Measurements from ENCODE around the gene MEF2A. TPM values are rescaled to one million over a fixed set of nuclear protein-coding genes. Genes with fewer than 3 reads are reported as not detected.

MEF2A gene
- total RNA-seq, 1 experiment from 2014 or later = 30.7 TPM

DNA sequence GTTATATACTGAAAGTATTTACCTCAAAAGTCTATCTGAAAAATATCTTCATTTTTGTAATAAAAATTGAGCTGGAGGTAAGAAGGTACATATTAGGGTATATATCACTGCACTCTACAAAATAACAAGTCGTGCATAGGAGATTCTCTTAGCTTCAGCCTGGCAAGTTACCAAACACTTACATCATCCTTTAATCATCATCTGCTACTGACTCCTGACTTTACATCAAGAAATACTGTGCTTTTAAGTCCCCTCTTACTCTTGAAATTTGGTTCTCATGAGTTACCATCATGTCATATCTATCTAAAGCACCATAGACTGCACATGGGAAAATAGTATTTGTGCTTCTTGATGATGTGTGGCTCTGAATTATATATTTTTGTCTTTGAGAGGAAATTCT, 116.7 kb downstream of the MEF2A start:
- Mint-ChIP-seq H3K4me1 (no peaks in the 10 kb centered on the region), H3K36me3 (peaks cover 64% of the 10 kb centered on the region), H3K27ac (no peak overlapping the region), H3K27me3 (ENCODE audit: low read depth) (no peaks in the 10 kb centered on the region), H3K4me3 (no peak overlapping the region), H3K9me3 (peaks cover 27% of the 10 kb centered on the region)
- CTCF ChIA-PET = interaction anchor here (1.5 kb wide), 1 partner anchor 22 kb away, joined by 3 read pairs; no protein-coding TSS in a partner anchor
- no peak for ATAC-seq
- TF ChIP-seq ZNF138 (CRISPR knock-in tag; conservative IDR thresholded peaks at IDR 0.05) (no peak), ZNF232 (CRISPR knock-in tag; IDR thresholded peaks at IDR 0.05) (no peak), ZNF219 (CRISPR knock-in tag; IDR thresholded peaks at IDR 0.05; ENCODE audit: borderline replicate concordance) (no peak), ZNF263 (CRISPR knock-in tag; IDR thresholded peaks at IDR 0.05; ENCODE audit: low read depth) (no peak), OVOL2 (CRISPR knock-in tag; IDR thresholded peaks at IDR 0.05; ENCODE audit: borderline replicate concordance) (no peak)
- TF ChIP-seq, protein P1, sequence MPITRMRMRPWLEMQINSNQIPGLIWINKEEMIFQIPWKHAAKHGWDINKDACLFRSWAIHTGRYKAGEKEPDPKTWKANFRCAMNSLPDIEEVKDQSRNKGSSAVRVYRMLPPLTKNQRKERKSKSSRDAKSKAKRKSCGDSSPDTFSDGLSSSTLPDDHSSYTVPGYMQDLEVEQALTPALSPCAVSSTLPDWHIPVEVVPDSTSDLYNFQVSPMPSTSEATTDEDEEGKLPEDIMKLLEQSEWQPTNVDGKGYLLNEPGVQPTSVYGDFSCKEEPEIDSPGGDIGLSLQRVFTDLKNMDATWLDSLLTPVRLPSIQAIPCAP (CRISPR knock-in tag; IDR thresholded peaks at IDR 0.05) = no peak
- TF ChIP-seq, protein P2, sequence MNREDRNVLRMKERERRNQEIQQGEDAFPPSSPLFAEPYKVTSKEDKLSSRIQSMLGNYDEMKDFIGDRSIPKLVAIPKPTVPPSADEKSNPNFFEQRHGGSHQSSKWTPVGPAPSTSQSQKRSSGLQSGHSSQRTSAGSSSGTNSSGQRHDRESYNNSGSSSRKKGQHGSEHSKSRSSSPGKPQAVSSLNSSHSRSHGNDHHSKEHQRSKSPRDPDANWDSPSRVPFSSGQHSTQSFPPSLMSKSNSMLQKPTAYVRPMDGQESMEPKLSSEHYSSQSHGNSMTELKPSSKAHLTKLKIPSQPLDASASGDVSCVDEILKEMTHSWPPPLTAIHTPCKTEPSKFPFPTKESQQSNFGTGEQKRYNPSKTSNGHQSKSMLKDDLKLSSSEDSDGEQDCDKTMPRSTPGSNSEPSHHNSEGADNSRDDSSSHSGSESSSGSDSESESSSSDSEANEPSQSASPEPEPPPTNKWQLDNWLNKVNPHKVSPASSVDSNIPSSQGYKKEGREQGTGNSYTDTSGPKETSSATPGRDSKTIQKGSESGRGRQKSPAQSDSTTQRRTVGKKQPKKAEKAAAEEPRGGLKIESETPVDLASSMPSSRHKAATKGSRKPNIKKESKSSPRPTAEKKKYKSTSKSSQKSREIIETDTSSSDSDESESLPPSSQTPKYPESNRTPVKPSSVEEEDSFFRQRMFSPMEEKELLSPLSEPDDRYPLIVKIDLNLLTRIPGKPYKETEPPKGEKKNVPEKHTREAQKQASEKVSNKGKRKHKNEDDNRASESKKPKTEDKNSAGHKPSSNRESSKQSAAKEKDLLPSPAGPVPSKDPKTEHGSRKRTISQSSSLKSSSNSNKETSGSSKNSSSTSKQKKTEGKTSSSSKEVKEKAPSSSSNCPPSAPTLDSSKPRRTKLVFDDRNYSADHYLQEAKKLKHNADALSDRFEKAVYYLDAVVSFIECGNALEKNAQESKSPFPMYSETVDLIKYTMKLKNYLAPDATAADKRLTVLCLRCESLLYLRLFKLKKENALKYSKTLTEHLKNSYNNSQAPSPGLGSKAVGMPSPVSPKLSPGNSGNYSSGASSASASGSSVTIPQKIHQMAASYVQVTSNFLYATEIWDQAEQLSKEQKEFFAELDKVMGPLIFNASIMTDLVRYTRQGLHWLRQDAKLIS (CRISPR knock-in tag; IDR thresholded peaks at IDR 0.05; ENCODE audit: borderline replicate concordance) = no peak
- TF ChIP-seq, protein P3, sequence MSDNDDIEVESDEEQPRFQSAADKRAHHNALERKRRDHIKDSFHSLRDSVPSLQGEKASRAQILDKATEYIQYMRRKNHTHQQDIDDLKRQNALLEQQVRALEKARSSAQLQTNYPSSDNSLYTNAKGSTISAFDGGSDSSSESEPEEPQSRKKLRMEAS (CRISPR knock-in tag; IDR thresholded peaks at IDR 0.05) = no peak
- DNase-seq (ENCODE audit: low spot score) = no peak
- POLR2A ChIA-PET = no interaction called here

DNA sequence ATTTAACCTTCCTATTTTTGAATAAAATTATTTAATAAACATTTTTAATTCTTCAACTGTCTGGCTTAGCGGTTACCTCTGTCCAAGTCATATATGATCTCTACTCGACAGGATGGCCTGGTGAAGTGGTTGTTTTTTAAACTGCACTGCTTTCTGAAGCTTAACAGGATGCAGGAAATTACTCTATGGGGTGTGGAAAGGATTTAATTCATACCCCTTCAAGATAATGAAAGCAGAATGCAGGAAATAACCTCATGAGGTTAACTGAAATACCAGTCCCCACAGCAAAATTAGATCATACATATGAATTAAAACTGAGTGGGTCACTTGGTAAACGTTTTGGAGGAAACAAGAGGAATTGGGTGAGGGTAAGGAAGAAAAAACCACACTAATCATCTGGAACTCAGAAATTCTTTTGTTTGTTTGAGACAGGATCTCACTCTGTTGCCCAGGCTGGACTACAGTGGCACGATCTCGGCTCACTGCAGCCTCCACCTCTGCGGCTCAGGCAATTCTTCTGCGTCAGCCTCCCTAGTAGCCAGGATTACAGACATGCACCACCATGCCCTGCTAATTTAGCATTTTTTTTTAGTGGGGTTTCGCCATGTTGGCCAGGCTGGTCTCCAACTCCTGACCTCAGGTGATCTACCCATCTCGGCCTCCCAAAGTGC, 117.4 kb downstream of the MEF2A start:
- TF ChIP-seq ZNF317 (CRISPR knock-in tag; IDR thresholded peaks at IDR 0.05; ENCODE audit: borderline replicate concordance, low read depth) = no peak
- TF ChIP-seq TEAD1 (CRISPR knock-in tag; IDR thresholded peaks at IDR 0.05) = no peak
- TF ChIP-seq, protein P4, sequence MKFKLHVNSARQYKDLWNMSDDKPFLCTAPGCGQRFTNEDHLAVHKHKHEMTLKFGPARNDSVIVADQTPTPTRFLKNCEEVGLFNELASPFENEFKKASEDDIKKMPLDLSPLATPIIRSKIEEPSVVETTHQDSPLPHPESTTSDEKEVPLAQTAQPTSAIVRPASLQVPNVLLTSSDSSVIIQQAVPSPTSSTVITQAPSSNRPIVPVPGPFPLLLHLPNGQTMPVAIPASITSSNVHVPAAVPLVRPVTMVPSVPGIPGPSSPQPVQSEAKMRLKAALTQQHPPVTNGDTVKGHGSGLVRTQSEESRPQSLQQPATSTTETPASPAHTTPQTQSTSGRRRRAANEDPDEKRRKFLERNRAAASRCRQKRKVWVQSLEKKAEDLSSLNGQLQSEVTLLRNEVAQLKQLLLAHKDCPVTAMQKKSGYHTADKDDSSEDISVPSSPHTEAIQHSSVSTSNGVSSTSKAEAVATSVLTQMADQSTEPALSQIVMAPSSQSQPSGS (CRISPR knock-in tag; IDR thresholded peaks at IDR 0.05; ENCODE audit: borderline replicate concordance, low read depth) = no peak
- Mint-ChIP-seq H3K27me3 (ENCODE audit: low read depth) (no peaks in the 10 kb centered on the region), H3K36me3 (peaks cover 59% of the 10 kb centered on the region), H3K9me3 (peaks cover 27% of the 10 kb centered on the region), H3K4me3 (no peak overlapping the region), H3K4me1 (no peaks in the 10 kb centered on the region), H3K27ac (no peak overlapping the region)
- DNase-seq (ENCODE audit: low spot score) = no peak
- no peak for ATAC-seq
- ChIA-PET POLR2A (no interaction called here), CTCF (interaction anchor here (1.5 kb wide), 1 partner anchor 21 kb away, joined by 3 read pairs; no protein-coding TSS in a partner anchor)

DNA sequence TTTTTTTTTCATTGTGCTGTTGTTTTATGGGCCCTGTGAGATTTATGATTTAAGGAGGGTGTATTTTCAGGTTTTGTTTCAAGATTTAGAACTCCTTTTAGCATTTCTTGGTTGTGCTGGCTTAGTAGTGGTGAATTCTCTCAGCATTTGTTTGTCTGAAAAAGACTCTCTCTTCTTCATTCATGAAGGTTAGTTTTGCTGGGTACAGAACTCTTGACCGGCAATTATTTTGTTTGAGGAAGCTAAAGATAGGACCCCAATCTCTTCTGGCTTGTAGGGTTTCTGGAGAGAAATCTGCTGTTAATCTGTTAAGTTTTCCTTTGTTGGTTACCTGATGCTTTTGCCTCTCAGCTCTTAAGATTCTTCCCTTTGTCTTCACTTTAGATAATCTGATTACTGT, 120.5 kb downstream of the MEF2A start:
- DNase-seq (ENCODE audit: low spot score) = no peak
- no peak for ATAC-seq
- peaks cover 27% of the 10 kb centered on the region for H3K9me3 Mint-ChIP-seq
- no peaks in the 10 kb centered on the region for H3K4me1 Mint-ChIP-seq
- peaks cover 53% of the 10 kb centered on the region for H3K36me3 Mint-ChIP-seq
- no peaks in the 10 kb centered on the region for H3K27me3 Mint-ChIP-seq (ENCODE audit: low read depth)
- H3K27ac Mint-ChIP-seq = no peak overlapping the region
- ChIA-PET POLR2A (no interaction called here), CTCF (no interaction called here)
- no peak overlapping the region for H3K4me3 Mint-ChIP-seq
- TF ChIP-seq ZNF232 (CRISPR knock-in tag; IDR thresholded peaks at IDR 0.05) (no peak), ZNF317 (CRISPR knock-in tag; IDR thresholded peaks at IDR 0.05; ENCODE audit: borderline replicate concordance, low read depth) (peak; percentile 55; the same call in 1 of the 2 replicates)

DNA sequence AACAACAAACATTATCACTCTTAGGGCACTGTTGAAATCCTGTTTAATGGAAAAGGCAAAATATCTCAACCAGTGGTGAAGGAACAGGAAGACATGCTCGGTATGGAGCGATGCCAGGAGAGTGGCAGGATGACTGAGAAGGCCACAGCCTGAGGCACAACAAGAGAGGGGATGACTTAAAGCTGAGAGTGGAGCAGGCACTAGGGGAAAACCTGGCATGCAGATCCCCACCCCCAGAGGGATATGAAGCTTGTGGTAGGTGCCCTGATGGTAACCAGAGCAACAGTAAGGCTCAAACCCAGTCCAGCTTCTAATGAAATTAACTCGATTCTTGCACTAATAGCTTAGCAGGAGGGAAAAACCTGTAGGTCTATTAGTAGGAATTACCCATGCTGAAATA, 127.0 kb downstream of the MEF2A start:
- H3K9me3 Mint-ChIP-seq = no peaks in the 10 kb centered on the region
- ChIA-PET CTCF (interaction anchor here (0.8 to 1.7 kb wide), 3 partner anchors 11 to 420 kb away, joined by 3 to 13 read pairs (median 4); no protein-coding TSS in a partner anchor), POLR2A (no interaction called here)
- no peak for ATAC-seq
- 0 out of 2 replicates have a peak overlapping the region, but pooled peaks have one; percentile 46 for H3K27ac Mint-ChIP-seq
- H3K27me3 Mint-ChIP-seq (ENCODE audit: low read depth) = no peaks in the 10 kb centered on the region
- no peaks in the 10 kb centered on the region for H3K4me1 Mint-ChIP-seq
- no peak for DNase-seq (ENCODE audit: low spot score)
- no peak overlapping the region for H3K4me3 Mint-ChIP-seq
- peaks cover 23% of the 10 kb centered on the region for H3K36me3 Mint-ChIP-seq
- TF ChIP-seq ZNF423 (CRISPR knock-in tag; IDR thresholded peaks at IDR 0.05) (no peak), GRHL2 (CRISPR knock-in tag; IDR thresholded peaks at IDR 0.05; ENCODE audit: insufficient replicate concordance, severe bottlenecking) (no peak), FOXJ3 (CRISPR knock-in tag; IDR thresholded peaks at IDR 0.05; ENCODE audit: borderline replicate concordance) (no peak), SP1 (CRISPR knock-in tag; conservative IDR thresholded peaks at IDR 0.05) (no peak), ELF4 (CRISPR knock-in tag; IDR thresholded peaks at IDR 0.05; ENCODE audit: low read depth) (no peak), IRF2 (CRISPR knock-in tag; IDR thresholded peaks at IDR 0.05; ENCODE audit: borderline replicate concordance, low read depth) (no peak)
- TF ChIP-seq, protein P2 (CRISPR knock-in tag; IDR thresholded peaks at IDR 0.05; ENCODE audit: borderline replicate concordance) = no peak
